NB4 (cell line): Measurements from ENCODE around the gene GPC3.

ENCODE experiments used
- DNase-seq: peaks from one replicate; pipeline ENCODE4 v3.0.0; 2010; ENCODE audit warnings: low read depth
- H3K4me3 ChIP-seq: one replicate; pipeline ENCODE4 v1.5.1; 2011; ENCODE audit warnings: mild to moderate bottlenecking, low read depth, low read length, moderate library complexity
- CTCF ChIP-seq: IDR thresholded peaks from one replicate; pipeline ENCODE4 v1.5.1; 2012; ENCODE audit warnings: low read depth, low read length
- MAX ChIP-seq: IDR thresholded peaks from 2 replicates; pipeline ENCODE4 v1.6.1; 2011; ENCODE audit warnings: low read depth, low read length
- MYC ChIP-seq: IDR thresholded peaks from 2 replicates; pipeline ENCODE4 v1.6.1; 2011; ENCODE audit warnings: low read depth, low read length
- POLR2A ChIP-seq: IDR thresholded peaks from 2 replicates; pipeline ENCODE4 v1.6.1; 2011; ENCODE audit warnings: mild to moderate bottlenecking; ENCODE audit not compliant: insufficient read length; ENCODE audit errors: extremely low read depth

Gene GPC3

GRCh38 chrX:133646719-133647116, 338.7 kb downstream of the GPC3 start:
- TF ChIP-seq MYC, result no peak
- TF ChIP-seq CTCF, result no peak
- H3K4me3 ChIP-seq, result no peak overlapping the region
- DNase-seq, result no peak

- H3K4me3 ChIP-seq, result no peak overlapping the region
Measured at GRCh38 chrX:133645977-133646718, 339.2 kb downstream of the GPC3 start.

GRCh38 chrX:133645256-133645655, 340.1 kb downstream of the GPC3 start:
- TF ChIP-seq MYC, result no peak
- TF ChIP-seq POLR2A, result no peak
- no peak for TF ChIP-seq MAX
- no peak for TF ChIP-seq CTCF
- DNase-seq, result no peak
- no peak overlapping the region for H3K4me3 ChIP-seq

More at GRCh38 chrX:133645977-133646718, 339.2 kb downstream of the GPC3 start:
- TF ChIP-seq POLR2A, result no peak
- no peak for TF ChIP-seq CTCF
- TF ChIP-seq MYC, result no peak
- no peak for TF ChIP-seq MAX
- DNase-seq, result peak; percentile 10

GRCh38 chrX:133640161-133641015, 345.0 kb downstream of the GPC3 start:
- H3K4me3 ChIP-seq, result no peak overlapping the region
- DNase-seq, result no peak
- no peak for TF ChIP-seq MAX
- TF ChIP-seq MYC, result no peak
- TF ChIP-seq POLR2A, result no peak
- no peak for TF ChIP-seq CTCF

- DNase-seq, result no peak
- H3K4me3 ChIP-seq, result no peak overlapping the region
- TF ChIP-seq POLR2A (no peak), MAX (no peak), CTCF (no peak), MYC (no peak)
Measured at GRCh38 chrX:133639726-133640125, 345.7 kb downstream of the GPC3 start.
